Measurements from ENCODE around the gene BABAM1. TPM values are rescaled to one million over a fixed set of nuclear protein-coding genes. Genes with fewer than 3 reads are reported as not detected.

Gene BABAM1
- total and polyA plus RNA-seq, 9 of the 15 experiments (the other 6 are each of a cell fraction or from before 2014, with no cell fraction given): 14.7 to 160 (median 113) TPM

GRCh38 chr19:17266975-17267788, at the start of gene BABAM1 (continued):
- TF ChIP-seq TOE1 (IDR thresholded peaks at IDR 0.05; ENCODE audit: borderline replicate concordance) (no peak), TOE1 (CRISPR knock-in tag; IDR thresholded peaks at IDR 0.05; ENCODE audit: borderline replicate concordance, low read depth) (no peak), SOX6 (IDR thresholded peaks at IDR 0.05) (no peak), TAF9B (IDR thresholded peaks at IDR 0.05; ENCODE audit: partially characterized antibody) (peak; percentile 93), ZNF384 (IDR thresholded peaks at IDR 0.05; ENCODE audit: low read depth, low read length) (no peak), GTF2F1 (IDR thresholded peaks at IDR 0.05; ENCODE audit: low read depth, low read length) (no peak), GABPB1 (CRISPR knock-in tag; IDR thresholded peaks at IDR 0.05) (peak; percentile 99), BCLAF1 (IDR thresholded peaks at IDR 0.05; ENCODE audit: borderline replicate concordance in 1 of 2, control insufficient read depth in 1 of 2, low read depth in 2 of 2, low read length in 1 of 2) (no peak), ZFPM2 (CRISPR knock-in tag; IDR thresholded peaks at IDR 0.05) (no peak), ELF4 (CRISPR knock-in tag; IDR thresholded peaks at IDR 0.05) (peak; percentile 77; the same call in 1 of the 2 replicates), ZFX (CRISPR knock-in tag; IDR thresholded peaks at IDR 0.05) (0 out of 2 replicates have a peak, but pooled peaks have one; percentile 9), ZNF740 (CRISPR knock-in tag; IDR thresholded peaks at IDR 0.05) (no peak), ZNF740 (tag; IDR thresholded peaks at IDR 0.05) (no peak), KLF16 (IDR thresholded peaks at IDR 0.05) (peak; percentile 57; the same call in 1 of the 2 replicates), IRF2 (CRISPR knock-in tag; IDR thresholded peaks at IDR 0.05) (no peak), NCOA1 (IDR thresholded peaks at IDR 0.05; ENCODE audit: low read depth) (no peak), SIX5 (IDR thresholded peaks at IDR 0.05; ENCODE audit: borderline replicate concordance in 1 of 2, insufficient read depth in 1 of 2, low read depth in 1 of 2, low read length in 2 of 2) (peak; percentile 85 to 91), XRCC5 (IDR thresholded peaks at IDR 0.05; ENCODE audit: low read depth, low read length) (no peak), PBX2 (CRISPR knock-in tag; IDR thresholded peaks at IDR 0.05; ENCODE audit: low read depth) (no peak), PBX2 (tag; conservative IDR thresholded peaks at IDR 0.05; ENCODE audit: low read depth) (no peak), THAP7 (CRISPR knock-in tag; IDR thresholded peaks at IDR 0.05) (no peak)

Data from K562 (cell line).